Activated CD4-positive, CD25-positive, alpha-beta regulatory T cell (primary cell): ENCODE data around the gene ZNF785.
"Not testable (repeated sequence)": the region's sequence is repeated elsewhere in the genome, so short reads cannot be mapped to it uniquely, and the experiment has no call there.

Experiments
- DNase-seq, 4 experiments: peaks; one replicate each; lab custom pipeline; 2025; lab: John Stamatoyannopoulos, UW

ZNF785 gene

DNA sequence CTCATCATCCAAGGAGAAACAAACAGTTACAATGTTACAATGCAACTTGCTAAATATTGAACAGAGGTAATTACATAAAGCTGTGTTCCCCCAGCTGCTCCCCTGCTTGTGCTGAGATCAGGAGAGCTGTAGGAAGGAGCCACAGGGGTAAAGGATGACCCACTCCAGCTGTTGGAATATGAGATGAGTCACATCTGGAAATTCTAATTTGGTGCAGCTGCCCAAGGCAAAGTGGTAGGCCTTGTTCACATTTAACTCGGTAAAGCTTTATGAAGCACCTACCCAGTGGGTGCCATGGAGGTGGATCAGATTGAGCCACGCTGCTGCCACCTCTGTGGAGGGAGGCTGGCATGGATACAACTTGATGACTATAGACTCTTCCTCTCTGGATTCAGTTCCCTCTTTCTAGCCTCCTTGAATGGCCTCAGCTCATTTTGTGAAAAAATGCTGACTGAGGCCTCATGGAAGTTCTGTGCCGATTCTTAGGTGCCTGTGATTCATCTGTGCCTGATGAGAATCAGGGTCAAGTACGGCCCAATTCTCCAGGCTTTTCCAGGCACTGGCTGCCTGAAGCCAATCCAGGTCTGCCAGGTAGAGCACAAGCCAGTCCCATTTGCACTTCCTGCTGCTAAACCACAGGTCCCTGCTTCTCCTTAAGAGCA, 17.2 kb upstream of the ZNF785 start:
- no peak for DNase-seq

DNA sequence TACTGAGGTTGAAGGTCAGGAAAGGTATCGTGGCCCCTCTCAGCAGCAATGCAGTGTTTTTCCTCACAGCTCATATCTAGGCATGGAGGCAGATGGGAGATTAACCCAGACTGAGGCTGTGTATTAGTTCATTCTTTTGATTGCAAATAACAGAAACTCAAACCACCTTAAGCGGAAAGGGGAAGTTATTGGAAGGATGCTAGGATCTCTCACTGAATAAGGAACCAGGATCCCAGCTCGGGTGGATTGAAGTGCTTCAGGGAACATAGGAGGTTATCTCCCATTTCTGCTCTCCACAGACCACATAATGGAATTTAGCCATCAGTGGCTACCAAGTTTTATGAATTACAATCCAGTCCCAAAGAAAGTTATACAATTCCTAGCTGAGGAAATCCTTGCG, 16.5 kb upstream of the ZNF785 start:
- DNase-seq = no peak

GRCh38 chr16:30600929-30601328, 15.4 kb upstream of the ZNF785 start:
- DNase-seq = no peak

DNA sequence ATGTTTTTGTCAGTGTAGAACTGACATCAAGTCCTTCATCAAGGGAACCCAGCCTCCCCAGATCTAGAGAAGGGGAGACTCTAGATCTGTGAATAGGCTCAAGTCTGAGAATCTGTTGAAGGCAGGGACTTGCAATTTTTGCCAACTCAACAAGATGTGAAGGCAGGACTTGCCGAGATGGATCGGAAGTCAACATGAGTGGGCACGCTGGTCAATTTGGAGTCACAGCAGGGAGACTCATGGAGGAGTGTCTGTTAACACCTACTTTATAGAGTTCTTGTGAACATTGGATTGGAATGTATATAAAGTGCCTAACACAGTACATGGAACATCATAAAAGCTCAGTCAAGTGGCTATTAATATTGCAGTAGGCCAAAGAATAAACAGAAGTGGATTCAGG, 14.7 kb upstream of the ZNF785 start:
- no peak for DNase-seq

DNA sequence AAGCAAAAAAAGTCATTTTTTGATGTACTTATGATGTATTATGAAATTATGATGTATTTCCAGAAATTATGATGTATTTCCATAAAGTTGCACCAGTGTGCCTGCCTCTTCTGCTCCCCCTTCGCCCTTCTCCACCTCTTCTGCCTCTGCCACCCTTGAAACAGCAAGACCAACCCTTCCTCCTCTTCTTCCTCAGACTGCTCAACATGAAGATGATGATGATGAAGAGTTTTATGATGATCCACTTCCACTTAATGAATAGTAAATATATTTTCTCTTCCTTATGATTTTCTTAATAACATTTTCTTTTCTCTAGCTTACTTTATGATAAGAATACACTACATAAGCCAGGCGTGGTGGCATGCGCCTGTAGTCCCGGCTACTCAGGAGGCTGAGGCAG, 7.4 kb upstream of the ZNF785 start:
- DNase-seq = no peak

- not testable (repeated sequence) for DNase-seq
These were observed 5.4 kb upstream of the ZNF785 start for GRCh38 chr16:30590869-30591268.

GRCh38 chr16:30589582-30589981, 4.1 kb upstream of the ZNF785 start:
- not testable (repeated sequence) for DNase-seq

DNA sequence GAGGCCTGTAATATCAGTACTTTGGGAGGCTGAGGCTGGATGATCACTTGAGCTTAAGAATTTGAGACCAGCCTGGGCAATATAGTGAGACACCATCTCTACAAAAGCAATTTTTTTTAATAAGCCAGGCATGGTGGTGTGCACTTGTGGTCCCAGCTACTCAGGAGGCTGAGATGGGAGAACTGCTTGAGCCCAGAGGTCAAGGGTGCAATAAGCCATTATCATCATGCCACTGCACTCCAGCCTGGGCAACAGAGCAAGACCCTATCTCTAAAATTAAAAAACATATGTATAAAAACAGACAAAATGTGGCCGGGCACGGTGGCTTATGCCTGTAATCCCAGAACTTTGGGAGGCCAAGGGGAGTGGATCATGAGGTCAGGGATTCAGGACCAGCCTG, 3.2 kb upstream of the ZNF785 start:
- DNase-seq = no peak

DNA sequence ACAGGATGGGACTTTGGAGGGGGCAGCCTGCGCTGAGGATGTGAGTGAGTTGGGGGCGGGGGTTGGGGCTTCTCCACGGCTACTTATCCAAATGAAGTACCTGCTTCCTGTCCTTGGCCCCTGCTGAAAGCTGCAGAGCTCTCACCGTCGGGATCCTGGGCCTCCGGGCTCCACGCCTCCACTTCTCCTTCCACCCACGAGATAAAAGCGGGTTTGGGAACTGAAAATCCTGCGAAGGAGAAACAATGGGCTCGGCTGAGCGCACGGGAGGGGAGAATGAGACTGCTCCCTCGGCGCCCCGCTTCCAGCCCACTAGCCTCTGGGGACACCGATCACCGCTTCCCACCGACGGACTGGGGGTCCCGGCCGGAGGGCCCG, 486 bp downstream of the ZNF785 start:
- DNase-seq = no peak

DNA sequence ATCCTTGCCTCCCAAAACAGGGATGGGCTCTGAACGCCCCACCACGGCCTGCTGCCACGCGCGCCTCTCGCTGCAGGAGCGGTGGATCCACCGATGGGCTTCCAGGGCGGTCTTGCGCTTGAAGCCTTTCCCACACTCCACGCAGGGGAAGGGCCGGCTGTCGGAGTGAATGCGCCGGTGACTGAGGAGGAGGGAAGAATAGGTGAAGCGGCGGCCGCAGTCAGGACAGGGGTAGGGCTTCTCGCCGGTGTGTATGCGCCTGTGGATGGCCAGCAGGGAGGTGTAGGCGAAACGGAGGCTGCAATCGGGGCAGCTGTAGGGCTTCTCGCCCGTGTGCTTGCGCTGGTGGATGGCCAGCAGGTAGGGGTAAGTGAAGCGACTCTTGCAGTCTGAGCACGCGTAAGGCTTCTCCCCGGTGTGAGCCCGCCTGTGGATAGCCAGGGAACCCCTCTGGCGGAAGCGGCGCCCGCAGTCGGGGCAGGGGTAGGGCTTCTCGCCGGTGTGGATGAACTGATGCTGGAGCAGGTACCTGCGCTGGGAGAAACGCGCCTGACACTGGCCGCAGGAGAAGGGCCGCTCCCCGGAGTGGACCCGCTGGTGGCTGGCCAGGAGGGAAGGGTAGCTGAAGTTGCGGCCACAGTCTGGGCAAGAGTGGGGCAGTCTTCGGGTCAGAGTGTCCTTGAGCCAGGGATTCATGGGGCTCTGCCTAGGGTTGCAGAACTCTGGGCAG, 2.7 kb downstream of the ZNF785 start:
- no peak for DNase-seq

- no peak for DNase-seq
These were observed 4.0 kb downstream of the ZNF785 start for GRCh38 chr16:30581457-30581856.

GRCh38 chr16:30574678-30575077, 10.8 kb downstream of the ZNF785 start:
- no peak for DNase-seq

- peak; percentile 77 to 88 (median 85) for DNase-seq
These were observed 13.8 kb downstream of the ZNF785 start, which contains the start of gene ZNF688 for GRCh38 chr16:30571445-30572322. Gene ZNF688 (minus strand): TSS chr16:30571714. CDS start chr16:30571629, 85 bp downstream.

DNA sequence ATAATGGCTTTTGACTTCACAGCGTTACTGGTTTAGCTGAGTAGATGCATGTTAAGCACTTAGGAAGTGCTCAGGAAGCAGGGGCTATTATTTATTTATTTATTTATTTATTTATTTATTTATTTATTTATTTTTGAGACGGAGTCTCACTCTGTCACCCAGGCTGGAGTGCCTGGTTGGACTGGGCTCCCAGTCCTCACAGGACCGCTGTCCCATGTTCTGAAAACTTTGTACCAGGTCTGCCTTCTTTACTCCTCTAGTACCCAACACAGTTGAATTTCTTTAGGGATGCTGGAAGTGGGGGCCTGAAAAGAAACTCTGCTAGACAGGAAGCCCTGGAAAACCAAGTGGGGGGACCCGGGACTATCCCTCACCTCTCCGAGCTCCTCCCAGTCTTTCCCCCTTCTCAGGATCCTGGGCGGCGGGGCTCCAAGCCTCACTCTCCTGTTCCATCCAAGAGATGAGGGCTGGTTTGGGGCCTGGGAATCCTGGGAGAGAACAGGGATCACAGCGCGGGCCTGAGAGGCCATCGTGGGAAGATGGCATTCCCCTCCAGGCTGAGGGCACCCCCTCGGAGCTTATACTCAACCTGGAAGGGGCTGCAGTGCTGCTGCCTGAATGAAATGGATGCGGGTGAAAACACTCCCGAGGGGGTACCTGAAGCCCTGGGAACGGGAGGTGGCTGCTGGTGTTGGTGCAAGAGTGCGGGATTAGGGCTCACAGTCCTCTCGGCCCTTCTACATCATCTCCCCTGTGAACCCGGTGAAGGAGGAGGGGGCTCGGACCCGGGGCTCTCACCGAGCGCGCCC, 14.7 kb downstream of the ZNF785 start:
- DNase-seq = no peak

DNA sequence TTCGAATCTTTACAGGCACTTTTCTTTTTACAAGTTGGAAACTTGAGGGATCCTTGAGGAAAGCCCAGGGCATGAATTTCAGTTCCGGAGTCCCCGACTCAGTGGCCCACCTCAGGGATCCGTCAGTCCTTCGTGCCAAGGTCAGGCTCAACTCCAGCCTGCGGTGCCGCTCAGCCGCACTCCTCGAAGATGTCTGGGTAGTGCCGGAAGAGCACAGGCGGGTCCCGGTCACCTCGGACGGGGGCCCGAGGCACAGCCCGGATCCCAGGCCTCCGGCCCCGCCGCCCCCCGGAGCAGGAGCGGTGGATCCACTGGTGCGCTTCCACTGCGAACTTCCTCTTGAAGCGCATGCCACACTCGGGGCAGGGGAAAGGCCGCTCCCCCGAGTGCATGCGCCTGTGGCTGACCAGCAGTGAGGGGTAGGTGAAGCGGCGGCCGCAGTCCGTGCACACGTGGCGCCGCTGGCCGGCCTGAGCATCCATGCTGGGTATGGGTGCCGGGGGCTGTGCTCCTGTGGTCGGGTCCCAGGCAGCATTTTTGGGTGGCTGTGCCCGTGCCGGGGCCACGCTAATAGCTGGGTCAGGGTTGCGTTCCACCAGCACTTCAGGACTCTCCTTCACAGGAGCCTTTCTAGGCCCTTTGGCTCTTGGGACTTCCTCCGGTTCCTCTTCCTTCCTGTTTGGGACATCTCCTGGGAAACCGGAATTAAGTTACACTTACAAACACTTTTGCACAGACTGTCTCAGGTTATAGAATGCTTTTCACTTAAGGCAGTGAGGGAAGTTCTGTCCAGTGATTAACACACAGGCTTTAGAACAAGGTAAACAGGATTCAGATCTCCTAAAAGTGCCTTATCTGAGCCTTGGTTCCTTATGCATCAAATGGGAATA, 15.5 kb downstream of the ZNF785 start:
- no peak for DNase-seq

DNA sequence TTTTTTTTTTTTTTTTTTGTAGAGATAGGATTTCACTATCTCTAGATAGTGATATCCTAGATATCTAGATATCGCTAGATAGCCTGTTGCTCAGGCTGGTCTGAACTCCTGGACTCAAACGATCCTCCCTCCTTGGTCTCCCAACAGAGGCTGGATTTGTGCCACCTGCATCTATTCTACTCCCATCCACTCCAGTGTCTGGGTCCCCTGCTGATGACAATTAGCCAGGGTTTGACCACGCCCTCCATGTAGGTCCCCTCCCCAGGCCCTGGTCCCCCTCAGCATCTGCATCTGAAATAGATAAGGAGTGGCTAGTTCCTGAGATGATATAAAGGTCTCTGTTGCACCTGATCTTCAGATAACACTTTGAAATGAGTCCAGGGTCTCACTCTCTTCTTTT, 16.2 kb downstream of the ZNF785 start:
- DNase-seq = no peak

DNA sequence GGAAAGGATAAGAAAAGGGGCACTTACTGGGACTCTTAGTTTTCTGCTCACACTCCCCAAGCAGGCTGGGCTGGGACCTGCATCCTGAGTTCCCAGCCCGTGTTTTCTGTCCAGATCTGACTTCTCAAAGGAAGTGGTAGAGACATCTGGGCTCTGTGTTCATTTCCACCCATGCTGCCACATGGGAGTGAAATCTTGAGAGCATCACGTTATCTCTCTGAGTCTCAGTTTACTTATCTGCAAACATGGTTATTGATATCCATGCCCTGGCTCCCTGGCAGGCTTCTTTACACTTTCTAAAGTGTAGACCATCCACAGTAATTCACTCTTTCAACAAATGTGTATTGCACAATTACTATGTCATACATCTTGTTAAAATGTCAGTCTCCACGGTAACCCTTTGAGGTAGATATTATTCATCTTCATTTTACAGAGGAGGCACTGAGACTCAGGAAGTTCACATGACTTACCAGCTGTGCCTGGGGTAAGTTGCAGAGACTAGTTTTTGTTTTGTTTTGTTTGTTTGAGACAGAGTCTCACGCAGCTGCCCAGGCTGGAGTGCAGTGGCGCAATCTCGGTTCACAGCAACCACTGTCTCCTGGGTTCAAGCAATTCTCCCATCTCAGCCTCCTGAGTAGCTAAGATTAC, 17.4 kb downstream of the ZNF785 start:
- peak in 1 of 4 experiments; percentile 29 for DNase-seq

GRCh38 chr16:30567160-30567990, 18.1 kb downstream of the ZNF785 start:
- peak in 1 of 4 experiments; percentile 39 for DNase-seq

DNA sequence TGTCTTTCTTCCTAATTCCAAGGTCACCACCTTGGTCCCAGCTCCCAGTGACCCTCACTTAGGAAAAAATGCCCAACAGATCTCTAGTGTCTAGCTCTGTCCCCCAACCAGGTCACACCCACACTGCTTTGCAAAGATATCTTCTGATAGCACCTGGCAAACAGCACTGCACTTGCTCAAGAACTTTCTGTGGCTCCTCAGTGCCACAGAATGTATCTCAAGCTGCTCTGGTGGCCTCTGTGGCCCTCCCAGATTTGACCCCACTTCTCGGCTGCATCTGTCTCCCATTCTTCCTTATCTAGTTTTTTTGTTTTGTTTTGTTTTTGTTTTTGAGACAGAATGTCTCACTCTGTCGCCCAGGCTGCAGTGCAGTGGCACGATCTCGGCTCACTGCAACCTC, 19.0 kb downstream of the ZNF785 start:
- DNase-seq = no peak
